Loucy (cell line): ENCODE measurements around the gene ARL6IP4.
"Not testable (repeated sequence)": the region's sequence is repeated elsewhere in the genome, so short reads cannot be mapped to it uniquely, and the experiment has no call there.

Experiments
- CTCF ChIP-seq: fragments of 200-600 bp; sonication (generic); conservative IDR thresholded peaks from 2 replicates; pipeline ENCODE4 v1.5.1; 2014; ENCODE audit warnings: mild to moderate bottlenecking, antibody characterized with exemption, low read length
- EZH2phosphoT487 ChIP-seq: fragments of 200-600 bp; IDR thresholded peaks from 2 replicates; pipeline ENCODE4 v1.6.1; 2018; ENCODE audit warnings: antibody characterized with exemption, mild to moderate bottlenecking, moderate library complexity, borderline replicate concordance

GRCh38 chr12:122941351-122941750 lies 39.1 kb upstream of the ARL6IP4 start:
- not testable (repeated sequence) for TF ChIP-seq CTCF, EZH2phosphoT487
